ENCODE results near the gene PPFIA3. TPM values are rescaled to one million over a fixed set of nuclear protein-coding genes. Genes with fewer than 3 reads are reported as not detected.

PPFIA3 gene
- total RNA-seq, 1 experiment from 2014 or later, result 19.1 TPM

- no peak overlapping the region for H3K27ac Mint-ChIP-seq
- no peak overlapping the region for H3K4me3 Mint-ChIP-seq
- no peaks in the 10 kb centered on the region for H4K20me1 ChIP-seq (ENCODE audit: control insufficient read depth, insufficient read depth, insufficient read length)
- WGBS (ENCODE audit: extremely low coverage, insufficient read length, low lambda C conversion rate), result no CpG with 5 or more reads among the region's 4 CpGs
- no peak overlapping the region for H3K4ac ChIP-seq (ENCODE audit: low read depth, low read length)
- H3K9me3 Mint-ChIP-seq, result peaks cover 3% of the 10 kb centered on the region in 2 experiments; a peak in 3 of 5 replicates
- no peaks in the 10 kb centered on the region for H3K79me1 ChIP-seq (ENCODE audit: insufficient read depth, low read depth, low read length, poor library complexity, severe bottlenecking)
- no peak overlapping the region for H3K23ac ChIP-seq (ENCODE audit: insufficient read length, low read depth, low read length)
- peaks cover 42% of the 10 kb centered on the region for H3K27me3 Mint-ChIP-seq (ENCODE audit: low read depth)
- H3K27me3 ChIP-seq (ENCODE audit: insufficient read depth, low read length), result no peaks in the 10 kb centered on the region
- H3K14ac ChIP-seq (ENCODE audit: insufficient read depth, low read length), result no peak overlapping the region
- H3K23me2 ChIP-seq (ENCODE audit: insufficient read length, low read depth, low read length, poor library complexity, severe bottlenecking), result no peaks in the 10 kb centered on the region
- no peak overlapping the region for H3K56ac ChIP-seq (ENCODE audit: insufficient read length, low read depth, low read length)
- no peak overlapping the region for H2BK12ac ChIP-seq (ENCODE audit: insufficient read length, low read depth, low read length)
- H3K9me3 ChIP-seq (ENCODE audit: control insufficient read depth, low read depth, low read length), result no peaks in the 10 kb centered on the region
- H3K4me1 ChIP-seq (ENCODE audit: insufficient read depth, low read length), result no peaks in the 10 kb centered on the region
- H2BK20ac ChIP-seq (ENCODE audit: low read depth, low read length, poor library complexity, severe bottlenecking), result no peak overlapping the region
- H2BK5ac ChIP-seq (ENCODE audit: insufficient read length, low read length), result no peak overlapping the region
- no peak overlapping the region for H3T11ph ChIP-seq (ENCODE audit: low read length)
- H2AK5ac ChIP-seq (ENCODE audit: insufficient read length, low read length), result no peak overlapping the region
- no peak overlapping the region for H3K9ac ChIP-seq (ENCODE audit: extremely low read depth, insufficient read length, low read length)
- no peaks in the 10 kb centered on the region for H3K79me2 ChIP-seq (ENCODE audit: insufficient read depth, low read length)
- no peak overlapping the region for H2BK120ac ChIP-seq (ENCODE audit: low read depth, low read length, poor library complexity, severe bottlenecking)
- no peak overlapping the region for H2BK15ac ChIP-seq (ENCODE audit: low read depth, low read length)
- H3K27ac ChIP-seq (ENCODE audit: insufficient read length, low read depth, low read length), result no peak overlapping the region
- H2AFZ ChIP-seq (ENCODE audit: low read length), result no peak overlapping the region
- TF ChIP-seq CTCF (conservative IDR thresholded peaks at IDR 0.05), result no peak
- H4K8ac ChIP-seq (replicated peaks; ENCODE audit: insufficient read length, low read depth, low read length), result no peak overlapping the region
- H3K4me2 ChIP-seq (ENCODE audit: insufficient read depth, insufficient read length, low read length), result no peak overlapping the region
- no peak overlapping the region for H3K18ac ChIP-seq (ENCODE audit: insufficient read length, low read depth, low read length)
- no peaks in the 10 kb centered on the region; a peak in 1 of 7 replicates for H3K36me3 Mint-ChIP-seq (ENCODE audit: insufficient read depth in 1 of 3, low read depth in 3 of 3)
- no peak overlapping the region for H4K91ac ChIP-seq (ENCODE audit: insufficient read length, low read depth, low read length)
- H4K5ac ChIP-seq (ENCODE audit: insufficient read length, low read depth, low read length), result no peak overlapping the region
- H3K4me1 Mint-ChIP-seq, result peaks cover 2 to 6% of the 10 kb centered on the region in 2 experiments
- DNase-seq, result no peak
These were observed 39.0 kb upstream of the PPFIA3 start for GRCh38 chr19:49080392-49080791.
